GOT3 (cell line): Measurements from ENCODE around the gene RAB41.
"Not testable (repeated sequence)": the region's sequence is repeated elsewhere in the genome, so short reads cannot be mapped to it uniquely, and the experiment has no call there.

Source experiments
- DNase-seq: peaks from one replicate; lab custom pipeline; 2025; ENCODE audit warnings: mixed read lengths; lab: John Stamatoyannopoulos, UW

The RAB41 gene

DNA sequence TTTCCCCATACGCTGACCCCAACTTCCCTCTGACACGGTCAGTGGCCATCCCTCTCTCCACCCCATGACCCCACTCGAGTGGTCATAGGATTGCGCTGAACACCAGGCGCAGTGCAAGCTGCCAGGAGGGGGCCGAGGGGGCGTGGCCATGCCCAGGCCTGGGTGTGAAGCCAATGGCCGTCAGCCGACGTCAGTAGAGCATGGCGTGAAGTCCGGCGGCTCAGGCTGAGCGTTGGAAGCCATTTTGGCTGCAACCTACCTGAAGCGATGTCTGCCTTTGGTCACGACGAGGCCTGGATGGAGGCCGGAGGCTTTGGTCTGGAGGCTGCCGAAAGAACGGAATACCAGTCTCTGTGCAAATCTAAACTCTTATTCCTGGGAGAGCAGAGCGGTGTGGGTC is at the start of gene RAB41:
Gene RAB41 (plus strand): TSS at position 222 of the 400 bp plus-strand sequence. CDS start 46 bp downstream, at position 268.
- no peak for DNase-seq

DNA sequence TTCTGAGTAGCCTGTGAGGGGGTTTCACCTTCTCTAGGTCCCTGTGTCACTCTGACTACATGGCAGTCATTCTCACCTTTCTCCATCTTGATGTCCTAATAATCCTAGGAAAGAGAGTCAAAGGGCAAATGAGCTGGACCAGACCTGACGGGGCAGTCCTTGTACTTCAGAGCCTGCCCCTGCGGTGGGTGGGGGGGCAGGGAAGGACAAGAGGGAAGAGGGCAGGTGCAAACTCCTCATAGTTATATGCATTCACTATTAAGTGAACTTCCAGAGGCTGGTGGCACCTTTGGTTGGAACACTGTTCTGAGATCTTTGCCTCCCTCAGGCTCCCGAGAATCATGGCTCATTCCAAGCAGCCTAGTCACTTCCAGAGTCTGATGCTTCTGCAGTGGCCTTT is 47.6 kb upstream of the RAB41 start, which contains the start of gene AWAT1:
Gene AWAT1 (plus strand): TSS at position 301 of the 400 bp plus-strand sequence. CDS start 41 bp downstream, at position 342.
- no peak for DNase-seq

DNA sequence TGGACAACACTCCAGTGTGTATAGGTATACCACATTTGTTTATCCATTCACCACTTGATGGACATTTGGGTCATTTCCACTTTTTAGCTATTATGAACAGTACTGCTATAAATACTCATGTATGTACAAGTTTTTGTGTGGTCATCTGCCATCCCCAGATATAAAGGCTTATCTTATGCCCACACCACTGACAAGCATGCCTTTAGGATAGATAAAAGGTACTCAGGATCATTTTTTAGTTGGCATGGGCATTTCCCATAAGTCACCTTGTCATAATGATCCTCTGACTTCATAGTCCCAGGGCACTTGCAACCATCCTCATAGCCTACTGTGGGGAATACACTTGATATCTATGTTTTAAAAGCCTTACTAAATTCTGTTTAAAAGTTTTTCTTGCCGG is 41.2 kb upstream of the RAB41 start:
- no peak for DNase-seq

DNA sequence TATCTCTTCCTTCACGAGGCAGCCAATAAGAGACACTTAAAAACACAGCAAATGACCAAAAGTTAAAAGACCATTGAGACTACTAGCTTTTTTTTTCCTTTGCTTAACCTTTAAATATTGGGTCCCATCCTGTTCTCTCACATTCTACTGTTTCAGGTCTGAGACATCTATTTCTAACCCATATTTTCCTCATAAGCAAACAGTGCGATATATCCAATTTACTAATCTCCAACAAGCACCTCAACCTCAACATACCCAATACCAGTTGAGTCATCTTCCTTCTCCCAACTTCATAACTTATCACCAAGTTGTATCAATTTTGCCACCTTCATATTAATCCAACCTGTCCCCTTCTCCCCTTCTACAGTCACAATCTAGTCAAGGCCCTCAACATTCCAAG is 40.5 kb upstream of the RAB41 start:
- no peak for DNase-seq

DNA sequence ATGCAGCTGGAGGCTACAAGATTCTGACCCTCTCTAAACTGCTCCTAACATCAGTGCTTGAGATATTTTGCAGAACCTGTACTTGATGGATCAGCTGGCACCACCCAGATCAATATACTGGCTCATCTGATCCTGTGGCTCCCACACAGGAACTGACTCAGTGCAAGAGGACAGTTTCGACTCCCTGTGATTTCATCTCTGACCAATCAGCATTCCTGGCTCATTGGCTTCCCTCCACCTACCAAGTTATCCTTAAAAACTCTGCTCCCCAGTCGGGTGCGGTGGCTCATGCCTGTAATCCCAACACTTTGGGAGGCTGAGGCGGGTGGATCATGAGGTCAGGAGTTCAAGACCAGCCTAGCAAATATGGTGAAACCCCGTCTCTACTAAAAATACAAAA is 38.4 kb upstream of the RAB41 start:
- DNase-seq: not testable (repeated sequence)

DNA sequence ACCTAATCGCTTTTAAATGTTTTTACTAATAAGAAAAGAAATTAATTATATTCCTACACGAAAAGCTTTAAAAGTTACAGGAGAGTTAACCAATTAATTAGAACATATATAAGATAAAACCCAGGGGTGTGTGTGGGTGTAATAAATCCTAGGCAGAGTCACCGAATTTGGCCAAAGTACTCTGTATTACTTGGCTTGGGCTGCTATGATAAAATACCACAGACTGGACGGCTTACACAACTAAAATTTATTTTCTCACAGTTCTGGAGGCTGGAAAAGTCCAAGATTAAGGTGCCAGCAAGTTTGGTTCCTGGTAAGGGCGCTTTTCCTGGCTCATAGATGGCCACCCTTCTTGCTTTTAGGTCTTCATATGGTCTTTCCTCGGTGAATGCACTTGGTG is 37.1 kb upstream of the RAB41 start:
- no peak for DNase-seq

DNA sequence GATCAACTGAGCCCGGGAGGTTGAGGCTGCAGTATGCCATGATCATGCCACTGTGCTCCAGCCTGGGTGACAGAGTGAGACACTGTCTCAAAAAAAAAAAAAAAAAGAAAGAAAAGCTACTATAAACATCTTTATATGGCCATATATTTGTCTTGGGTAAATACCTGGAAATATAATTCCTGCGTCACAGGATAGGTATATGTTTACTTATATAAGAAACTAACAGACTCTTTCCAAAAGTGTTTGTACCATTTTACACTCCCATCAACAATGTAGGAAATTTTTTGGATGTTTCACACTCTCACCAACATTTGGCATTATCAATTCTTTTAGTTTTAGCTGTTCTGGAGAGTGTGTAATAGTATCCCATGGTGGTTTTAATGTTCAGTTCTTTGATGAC is 34.7 kb upstream of the RAB41 start:
- no peak for DNase-seq

DNA sequence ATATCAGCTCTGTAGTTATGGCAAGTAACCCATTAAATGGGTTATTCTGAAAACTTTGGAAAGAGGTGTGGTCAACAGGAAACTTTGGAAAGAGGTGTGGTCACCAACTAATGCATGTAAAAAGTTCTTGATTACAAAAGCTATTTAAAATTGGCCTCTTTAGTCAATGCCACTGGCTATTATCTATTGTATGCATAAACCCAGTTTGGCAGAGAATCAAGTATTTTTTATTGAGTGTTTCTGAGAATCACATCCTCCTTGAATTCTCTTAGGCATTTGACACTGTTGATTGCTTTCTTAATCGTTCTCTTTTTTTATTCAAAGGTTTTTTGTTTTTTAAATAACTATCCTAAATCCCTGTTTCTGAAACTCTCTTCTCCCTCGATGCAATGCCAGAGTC is 29.5 kb upstream of the RAB41 start:
- DNase-seq: no peak

DNA sequence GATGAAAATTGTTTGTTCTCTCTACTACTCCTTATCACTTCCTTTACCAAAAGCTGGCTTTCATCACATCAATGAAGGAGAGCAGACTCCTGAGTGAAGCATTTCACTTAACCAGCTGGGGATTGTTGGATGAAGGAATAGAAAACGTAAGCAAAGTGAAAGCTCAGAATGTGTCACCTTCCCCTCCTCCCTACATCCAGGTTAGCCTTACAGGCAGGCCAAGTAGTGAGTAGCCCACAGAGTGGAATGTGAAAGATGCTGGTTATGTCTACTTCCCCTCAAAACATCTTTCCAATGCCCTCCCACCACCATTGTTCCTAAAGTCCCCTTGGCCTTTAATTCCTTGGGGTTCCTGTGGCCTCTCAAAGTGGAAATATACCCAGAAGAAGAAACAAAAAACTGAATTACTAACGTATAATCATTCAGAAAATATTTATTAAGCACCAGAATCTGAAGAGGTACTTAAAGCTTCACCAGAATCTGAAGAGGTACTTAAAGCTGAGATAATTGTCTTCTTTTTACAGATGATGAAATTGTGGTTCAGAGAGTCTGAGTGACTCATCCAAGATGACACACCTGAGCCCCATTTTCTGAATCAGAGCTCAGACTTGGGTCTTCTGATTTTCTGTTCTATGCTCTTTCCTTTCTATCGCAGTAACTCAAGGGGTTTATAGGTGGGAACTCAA is 28.5 kb upstream of the RAB41 start:
- DNase-seq: no peak

DNA sequence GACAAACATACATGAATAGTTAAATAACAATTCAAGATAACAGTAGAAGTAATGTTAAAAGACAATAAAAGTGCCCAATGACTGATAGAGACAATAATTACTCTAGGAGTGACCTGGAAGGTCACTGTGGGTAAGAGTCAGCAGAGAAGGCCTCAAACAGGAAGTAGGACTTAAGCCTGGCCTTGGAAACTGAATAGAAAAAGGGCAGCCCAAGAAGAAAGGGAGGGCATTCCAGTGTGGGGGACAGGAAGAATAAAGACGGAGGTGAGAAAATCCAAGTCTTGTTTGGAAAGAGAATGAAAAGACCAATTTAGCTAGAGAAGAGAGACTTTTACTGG is 27.9 kb upstream of the RAB41 start:
- no peak for DNase-seq

DNA sequence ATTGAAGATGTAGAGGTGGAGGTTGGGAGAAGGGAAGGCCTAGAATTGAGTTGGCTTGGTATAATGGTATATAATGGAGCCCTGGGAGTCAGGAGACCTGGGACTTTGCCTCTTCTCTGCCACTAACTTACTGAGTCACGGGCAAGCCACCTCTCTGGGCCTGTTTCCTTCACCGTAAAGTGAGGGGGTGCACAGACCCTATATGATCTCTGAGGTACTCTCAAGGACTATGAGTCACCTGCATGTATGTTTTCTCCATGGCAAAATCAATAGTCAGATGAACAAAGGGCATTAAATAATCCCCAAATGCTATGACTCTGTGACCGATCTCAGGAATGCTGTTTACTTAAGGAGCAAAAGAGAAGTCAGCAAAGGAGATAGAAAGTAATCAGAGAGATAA is 27.1 kb upstream of the RAB41 start:
- no peak for DNase-seq

DNA sequence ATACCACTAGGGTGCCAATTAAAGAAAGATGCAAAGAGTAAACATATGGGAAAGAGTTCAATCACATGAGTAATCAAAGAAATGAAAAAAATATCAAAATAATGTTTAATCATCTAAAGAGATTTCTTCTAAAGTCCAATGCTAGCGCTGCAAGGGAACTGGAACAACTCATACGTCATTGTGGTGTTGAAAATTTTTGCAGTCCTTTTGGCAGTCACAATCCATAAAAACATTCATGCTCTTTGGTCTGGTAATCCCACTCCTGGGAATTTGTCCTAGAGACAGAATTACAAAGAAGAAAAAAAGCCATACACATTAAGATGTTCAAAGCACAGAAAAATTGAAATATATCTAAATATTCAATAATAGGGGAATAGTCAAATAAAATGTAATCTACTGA is 26.5 kb upstream of the RAB41 start:
- DNase-seq: no peak

DNA sequence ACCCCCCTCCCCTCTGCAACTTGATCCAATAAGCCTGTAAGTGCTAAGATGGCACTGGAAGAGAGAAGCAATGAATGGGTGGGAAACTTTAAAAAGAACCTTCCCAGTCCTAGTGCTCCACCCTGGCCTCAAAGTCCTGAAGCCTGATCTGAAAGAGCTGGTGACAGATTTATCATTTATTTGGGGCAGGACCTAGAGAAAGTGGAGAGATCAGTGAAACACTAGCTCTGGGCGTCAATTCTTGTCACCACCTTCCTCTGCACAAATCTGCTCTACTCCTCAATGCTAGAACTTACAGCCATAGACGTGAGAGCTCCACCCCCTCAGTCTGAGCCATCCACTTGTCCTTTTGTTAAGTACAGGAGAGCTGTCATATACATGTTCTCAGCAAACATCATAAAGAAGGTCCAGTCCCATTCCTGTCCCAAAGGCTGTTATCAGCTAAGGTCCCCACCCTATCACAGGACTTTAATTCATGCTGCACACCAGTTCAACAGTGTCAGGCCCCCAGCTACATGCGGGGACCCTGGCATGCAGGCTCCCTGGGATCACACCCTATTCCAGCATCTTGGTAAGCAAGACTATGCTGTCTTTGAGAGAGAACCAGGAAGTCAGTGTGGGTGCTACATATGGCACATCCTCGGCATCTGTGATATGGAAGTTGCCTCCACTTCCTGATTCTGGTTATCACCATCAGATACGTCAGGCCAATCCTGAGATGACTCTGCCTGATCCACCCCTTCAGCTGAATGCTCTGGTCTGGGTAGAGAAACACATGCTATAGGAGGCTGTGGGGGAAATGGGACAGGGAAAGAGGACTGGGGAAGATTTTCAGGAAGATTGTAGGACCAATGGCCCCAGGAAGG is 24.3 kb upstream of the RAB41 start:
- DNase-seq: no peak

DNA sequence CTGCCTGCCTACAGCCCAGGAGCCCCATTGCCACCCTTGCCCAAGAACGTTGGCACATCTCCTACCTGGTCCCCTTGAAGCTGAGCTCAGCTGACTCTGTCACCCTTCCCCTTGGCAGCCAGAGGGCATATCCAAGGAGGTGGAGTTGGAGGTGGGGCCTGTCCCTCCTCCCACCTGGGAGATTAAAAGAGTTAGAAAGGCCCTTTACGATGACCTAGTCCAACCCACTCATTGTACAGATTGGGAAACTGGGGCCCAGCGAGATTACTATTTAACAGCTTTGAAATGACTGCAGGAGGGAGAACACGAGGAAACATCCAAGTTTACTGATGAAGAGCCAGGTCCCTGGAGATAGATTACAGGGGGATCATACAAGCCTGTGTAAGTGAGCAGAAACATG is 21.9 kb upstream of the RAB41 start, which contains the start of gene P2RY4:
Gene P2RY4 (minus strand): TSS at position 101 of the 400 bp plus-strand sequence. CDS start 580 bp downstream, outside the sequence.
- no peak for DNase-seq

DNA sequence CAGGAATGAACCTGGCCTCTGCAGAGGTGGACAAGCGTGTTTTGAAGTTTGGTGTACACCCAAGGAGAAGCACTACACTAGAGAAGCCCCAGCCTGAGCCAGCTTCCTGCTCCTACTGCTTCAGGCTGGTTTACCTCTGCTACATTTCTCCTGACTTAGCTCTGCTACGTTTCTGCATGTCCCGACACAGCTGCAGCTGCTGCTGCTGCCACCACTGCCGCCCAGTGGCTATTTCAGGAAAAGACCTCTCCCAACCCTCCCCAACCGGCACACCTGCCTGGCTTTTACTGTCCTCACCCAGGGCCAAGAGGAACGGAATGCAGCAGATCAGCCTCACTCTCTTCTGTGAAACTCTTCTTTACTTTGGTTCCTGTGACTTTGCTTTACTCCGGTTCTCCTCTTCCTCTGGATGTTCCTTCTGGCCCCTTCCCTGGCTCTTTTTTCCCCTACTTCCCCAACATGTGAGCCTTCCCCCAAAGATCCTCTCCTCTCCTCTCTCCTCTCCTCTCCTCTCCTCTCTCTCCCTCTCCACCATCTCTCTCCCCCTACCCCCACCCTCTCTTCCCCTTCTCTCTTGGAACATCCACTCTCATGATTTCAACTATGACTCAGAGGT is 18.9 kb upstream of the RAB41 start:
- DNase-seq: no peak

DNA sequence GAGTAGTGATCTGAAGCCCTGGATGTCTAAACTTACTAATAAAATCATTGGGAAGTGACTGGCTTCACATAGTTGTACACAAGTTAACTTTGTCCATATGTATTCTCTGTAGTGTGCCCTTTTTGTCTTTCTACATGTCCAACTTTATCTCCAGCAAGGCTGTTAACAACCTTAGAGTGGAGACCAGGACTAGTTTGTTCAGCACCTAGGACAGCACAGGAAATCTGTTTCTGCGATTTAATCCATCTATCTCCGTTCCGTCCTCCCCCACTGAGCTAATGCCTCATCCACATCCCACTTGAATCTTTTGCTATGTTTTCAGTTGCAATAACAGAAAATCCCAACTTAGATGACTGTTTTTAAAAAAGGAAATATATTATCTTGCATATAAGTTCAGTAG is 17.2 kb upstream of the RAB41 start:
- no peak for DNase-seq

DNA sequence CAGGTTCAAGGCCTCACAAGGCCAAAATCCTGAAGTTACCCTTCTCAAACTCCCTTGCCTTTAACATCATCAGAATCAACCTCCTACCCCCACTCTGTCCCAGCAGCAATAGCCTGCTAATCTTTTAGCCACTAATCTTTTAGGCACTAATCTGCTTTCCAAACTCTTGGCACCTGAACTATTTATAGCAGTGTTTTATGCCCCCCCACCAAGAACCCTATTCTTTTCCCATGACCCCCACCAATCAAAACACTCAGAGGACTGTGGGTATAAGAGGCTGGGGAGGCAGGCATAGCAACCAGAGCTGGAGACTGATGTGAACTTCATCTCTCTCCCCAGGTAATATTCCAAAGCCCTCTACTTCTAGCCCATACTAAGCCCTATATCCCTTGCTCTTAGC is 13.9 kb upstream of the RAB41 start, which contains the start of gene ARR3:
Gene ARR3 (plus strand): TSS at position 301 of the 400 bp plus-strand sequence. CDS start 1,052 bp downstream, outside the sequence.
- no peak for DNase-seq

DNA sequence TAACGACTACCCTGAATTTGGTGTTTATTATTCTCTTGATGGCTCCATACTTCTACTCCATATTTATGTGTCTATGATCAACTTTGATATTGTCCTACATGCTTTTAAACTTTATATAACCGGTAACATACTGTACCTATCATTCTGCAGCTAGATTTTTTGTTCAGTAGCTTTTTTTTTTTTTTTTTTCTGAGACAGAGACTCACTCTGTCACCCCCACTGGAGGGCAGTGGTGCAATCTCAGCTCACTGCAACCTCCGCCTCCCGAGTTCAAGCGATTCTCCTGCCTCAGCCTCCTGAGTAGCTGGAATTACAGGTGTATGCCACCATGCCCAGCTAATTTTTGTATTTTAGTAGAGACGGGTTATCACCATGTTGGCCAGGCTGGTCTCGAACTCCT is 7.9 kb upstream of the RAB41 start:
- DNase-seq: not testable (repeated sequence)

DNA sequence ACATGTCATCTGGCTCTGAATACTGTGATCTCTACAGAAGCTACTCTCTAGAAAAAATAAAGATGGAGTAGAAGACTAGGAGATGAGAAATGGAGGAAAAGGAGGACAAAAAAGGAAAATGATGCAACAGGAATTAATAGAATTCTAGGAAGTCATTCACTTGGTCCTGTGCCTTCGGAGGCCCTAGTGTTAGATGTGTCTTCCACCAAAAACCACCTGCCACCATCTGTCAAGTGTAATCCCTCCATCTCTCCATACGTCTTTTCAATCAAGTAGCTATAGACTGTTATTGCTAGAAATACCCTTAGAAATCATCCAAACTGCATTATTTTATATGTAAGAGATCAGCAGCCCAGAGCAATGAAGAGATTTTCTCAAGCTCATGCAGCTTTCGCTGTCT is 2.9 kb upstream of the RAB41 start:
- DNase-seq: no peak

DNA sequence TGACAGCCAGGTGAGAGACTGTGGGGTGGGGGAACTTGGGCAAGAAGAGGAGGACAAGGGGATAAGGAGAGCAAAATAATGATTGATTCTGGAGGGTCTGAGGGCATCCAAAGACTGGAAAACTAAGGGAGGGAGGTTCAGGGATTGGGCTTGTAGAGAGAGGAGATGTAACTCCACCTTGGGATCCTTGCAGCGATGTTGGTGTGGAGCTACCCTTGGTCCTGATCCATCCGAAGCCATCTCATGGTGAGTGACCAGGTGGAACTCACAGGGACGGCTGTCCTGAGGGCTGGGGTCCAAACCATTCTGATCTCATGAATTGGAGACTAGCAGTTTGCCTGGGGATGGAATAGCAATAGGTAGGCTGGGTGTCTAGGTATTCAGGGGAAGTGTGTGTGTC is 1.4 kb upstream of the RAB41 start:
- DNase-seq: no peak

DNA sequence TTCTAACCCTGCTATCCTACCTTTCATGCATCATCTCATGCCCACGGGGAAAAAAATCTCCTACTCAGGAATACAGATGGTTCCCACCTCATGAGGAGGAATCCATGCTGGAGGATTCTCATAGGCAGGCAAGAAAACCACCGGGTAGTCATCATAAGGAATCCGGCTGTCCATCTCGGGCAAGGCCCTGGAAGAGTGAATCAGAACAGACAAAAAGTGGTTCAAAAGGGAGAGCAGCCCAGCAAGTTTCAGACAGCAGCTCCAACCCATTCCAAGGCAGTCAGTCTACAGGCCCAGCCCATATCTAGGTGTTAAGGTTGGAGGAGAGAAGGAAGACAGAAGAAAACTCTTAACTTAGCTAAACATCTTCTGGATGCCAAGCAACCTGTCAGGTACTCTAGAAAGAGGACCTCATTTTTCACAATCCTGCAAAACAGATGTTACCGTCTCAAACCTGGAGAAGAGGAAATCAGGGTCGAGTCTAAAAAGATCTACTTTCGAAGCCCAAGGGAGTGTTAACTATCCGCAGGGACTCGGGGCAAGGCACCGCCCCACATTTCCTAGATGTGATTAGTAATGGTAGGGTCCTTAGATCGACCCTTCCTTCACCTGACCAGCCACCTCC is 7.3 kb downstream of the RAB41 start:
- no peak for DNase-seq
